ENCODE data around the gene ZNF536. TPM values are rescaled to one million over a fixed set of nuclear protein-coding genes. Genes with fewer than 3 reads are reported as not detected.
"Not testable (repeated sequence)": the region's sequence is repeated elsewhere in the genome, so short reads cannot be mapped to it uniquely, and the experiment has no call there.

Gene ZNF536
- total RNA-seq, 4 donors from 2014 or later = 1.00 to 7.1 (median 1.8) TPM

GRCh38 chr19:30464162-30464561 is 92.0 kb downstream of the ZNF536 start:
- in situ Hi-C loops (cut with MboI; ENCODE audit: low pct_ligation_motif_present in 1 of 4, low pct_unique_long_range_greater_than_20kb in 1 of 4, low sequenced_read_pairs in 3 of 4) = no loop called here
- no peak for DNase-seq
- Histone ChIP-seq H3K4me1 (no peaks in the 10 kb centered on the region), H3K36me3 (no peaks in the 10 kb centered on the region), H3K9me3 (no peaks in the 10 kb centered on the region), H3K4me3 (no peak overlapping the region), H3K27ac (no peak overlapping the region), H3K27me3 (no peaks in the 10 kb centered on the region)
- no peak for TF ChIP-seq EP300 (IDR thresholded peaks at IDR 0.05; ENCODE audit: low read depth)
- intact Hi-C loops (cut with DNase I; ENCODE audit: low total_unique reads) = no loop called here
- WGBS, 2 donors (ENCODE audit: low coverage in 1 of 2) = 86 to 89% methylated on average over 8 of the region's 8 CpGs

DNA sequence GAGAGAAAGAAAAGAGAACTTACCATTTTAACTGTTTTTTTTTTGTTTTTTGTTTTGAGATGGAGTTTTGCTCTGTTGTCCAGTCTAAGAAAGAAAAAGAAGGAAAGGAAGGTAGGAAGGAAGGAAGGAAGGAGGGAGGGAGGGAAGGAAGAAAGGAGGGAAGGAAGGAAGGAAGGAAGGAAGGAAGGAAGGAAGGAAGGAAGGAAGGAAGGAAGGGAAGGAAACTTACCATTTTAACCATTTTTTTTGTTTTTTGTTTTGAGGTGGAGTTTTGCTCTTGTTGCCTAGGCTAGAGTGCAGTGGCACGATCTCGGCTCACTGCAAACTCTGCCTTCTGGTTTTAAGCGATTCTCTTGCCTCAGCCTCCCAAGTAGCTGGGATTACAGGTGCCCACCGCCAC is 94.4 kb downstream of the ZNF536 start:
- H3K36me3 ChIP-seq; H3K9me3 ChIP-seq; intact Hi-C loops (cut with DNase I; ENCODE audit: low total_unique reads); DNase-seq; H3K27me3 ChIP-seq; H3K27ac ChIP-seq; H3K4me1 ChIP-seq; H3K4me3 ChIP-seq; in situ Hi-C loops (cut with MboI; ENCODE audit: low pct_ligation_motif_present in 1 of 4, low pct_unique_long_range_greater_than_20kb in 1 of 4, low sequenced_read_pairs in 3 of 4): not testable (repeated sequence)
- 85 to 90% methylated on average over 4 of the region's 4 CpGs for WGBS, 2 donors (ENCODE audit: low coverage in 1 of 2)

- 82 to 87% methylated on average over 2 to 4 of the region's 4 CpGs for WGBS, 2 donors (ENCODE audit: low coverage in 1 of 2)
Measured at GRCh38 chr19:30467239-30467638, 95.1 kb downstream of the ZNF536 start.

GRCh38 chr19:30469774-30470173 is 97.6 kb downstream of the ZNF536 start:
- no peak overlapping the region for H3K4me3 ChIP-seq
- no peak overlapping the region for H3K27ac ChIP-seq
- H3K27me3 ChIP-seq = no peaks in the 10 kb centered on the region
- H3K9me3 ChIP-seq = no peaks in the 10 kb centered on the region
- DNase-seq = no peak
- no peaks in the 10 kb centered on the region for H3K4me1 ChIP-seq
- WGBS, 2 donors (ENCODE audit: low coverage in 1 of 2) = 47 to 54% methylated on average over 5 of the region's 5 CpGs
- no peaks in the 10 kb centered on the region for H3K36me3 ChIP-seq
- in situ Hi-C loops (cut with MboI; ENCODE audit: low pct_ligation_motif_present in 1 of 4, low pct_unique_long_range_greater_than_20kb in 1 of 4, low sequenced_read_pairs in 3 of 4) = no loop called here
- TF ChIP-seq POLR2A (IDR thresholded peaks at IDR 0.05) = no peak
- no peak for TF ChIP-seq CTCF (IDR thresholded peaks at IDR 0.05)
- TF ChIP-seq POLR2AphosphoS5 (IDR thresholded peaks at IDR 0.05) = no peak
- TF ChIP-seq EP300 (IDR thresholded peaks at IDR 0.05; ENCODE audit: low read depth) = no peak
- intact Hi-C loops (cut with DNase I; ENCODE audit: low total_unique reads) = no loop called here

More at GRCh38 chr19:30467239-30467638, 95.1 kb downstream of the ZNF536 start:
- intact Hi-C loops (cut with DNase I; ENCODE audit: low total_unique reads) = no loop called here
- no peak overlapping the region for H3K4me3 ChIP-seq
- no peaks in the 10 kb centered on the region for H3K9me3 ChIP-seq
- no peaks in the 10 kb centered on the region for H3K36me3 ChIP-seq
- DNase-seq = no peak
- H3K27ac ChIP-seq = no peak overlapping the region
- no peaks in the 10 kb centered on the region for H3K4me1 ChIP-seq
- no peak for TF ChIP-seq POLR2A (IDR thresholded peaks at IDR 0.05)
- no peak for TF ChIP-seq POLR2AphosphoS5 (IDR thresholded peaks at IDR 0.05)
- TF ChIP-seq EP300 (IDR thresholded peaks at IDR 0.05; ENCODE audit: low read depth) = no peak
- no peak for TF ChIP-seq CTCF (IDR thresholded peaks at IDR 0.05)
- H3K27me3 ChIP-seq = no peaks in the 10 kb centered on the region
- in situ Hi-C loops (cut with MboI; ENCODE audit: low pct_ligation_motif_present in 1 of 4, low pct_unique_long_range_greater_than_20kb in 1 of 4, low sequenced_read_pairs in 3 of 4) = no loop called here

DNA sequence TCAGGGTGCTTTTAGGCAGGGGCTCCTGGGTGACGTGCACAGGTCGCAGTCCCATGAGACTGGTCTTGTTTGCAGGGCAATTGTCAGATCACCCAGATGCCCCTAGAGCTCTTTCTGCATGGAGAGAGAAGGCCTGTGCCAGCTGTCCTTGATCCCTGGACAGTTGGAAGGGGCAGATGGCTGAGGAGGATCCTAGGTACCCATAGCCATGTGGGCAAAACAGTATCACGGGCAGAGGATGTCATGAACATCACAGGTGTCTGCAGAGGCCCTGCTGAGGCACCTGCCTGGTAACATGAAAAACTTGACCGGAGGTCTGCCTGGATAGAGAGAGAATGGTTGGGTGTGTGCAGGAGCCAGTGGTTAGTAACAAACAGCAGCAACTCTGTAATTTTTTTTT is 99.3 kb downstream of the ZNF536 start:
- no peak overlapping the region for H3K4me3 ChIP-seq
- H3K9me3 ChIP-seq = no peaks in the 10 kb centered on the region
- in situ Hi-C loops (cut with MboI; ENCODE audit: low pct_ligation_motif_present in 1 of 4, low pct_unique_long_range_greater_than_20kb in 1 of 4, low sequenced_read_pairs in 3 of 4) = no loop called here
- WGBS, 2 donors (ENCODE audit: low coverage in 1 of 2) = 77 to 79% methylated on average over 4 of the region's 4 CpGs
- no peak for DNase-seq
- no peaks in the 10 kb centered on the region for H3K27me3 ChIP-seq
- H3K36me3 ChIP-seq = no peaks in the 10 kb centered on the region
- TF ChIP-seq CTCF (IDR thresholded peaks at IDR 0.05) (no peak), POLR2AphosphoS5 (IDR thresholded peaks at IDR 0.05) (no peak), EP300 (IDR thresholded peaks at IDR 0.05; ENCODE audit: low read depth) (no peak), POLR2A (IDR thresholded peaks at IDR 0.05) (no peak)
- no peak overlapping the region for H3K27ac ChIP-seq
- intact Hi-C loops (cut with DNase I; ENCODE audit: low total_unique reads) = no loop called here
- no peaks in the 10 kb centered on the region for H3K4me1 ChIP-seq
